Pons (tissue), 1 donor: ENCODE measurements around the gene AGAP1.
A peak's percentile ranks its signal among the peaks of the same experiment; 100 is the strongest.

Experiments
- DNase-seq: peaks from one replicate; pipeline ENCODE4 v3.0.0-alpha.2; 2016; ENCODE audit warnings: low spot score

Gene AGAP1

DNA sequence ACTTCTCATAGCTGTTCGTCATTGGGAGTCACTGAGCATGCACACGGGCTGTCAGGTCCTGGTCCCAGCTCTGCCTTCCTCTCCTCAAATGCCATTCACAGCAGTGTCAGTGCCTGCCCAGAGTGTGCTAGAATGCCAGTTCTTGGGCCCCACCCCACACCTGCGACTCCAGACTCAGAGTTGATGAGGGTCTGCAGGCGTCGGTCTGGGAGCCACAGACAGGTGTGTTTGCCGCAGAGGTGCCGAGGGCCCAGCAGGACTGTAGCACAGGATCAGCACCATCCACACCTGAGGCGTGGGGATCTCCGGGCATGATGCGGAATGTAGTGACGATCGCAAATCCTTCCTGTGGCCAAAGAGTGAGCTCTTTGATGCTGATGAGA is 56.5 kb downstream of the AGAP1 start:
- DNase-seq = no peak

DNA sequence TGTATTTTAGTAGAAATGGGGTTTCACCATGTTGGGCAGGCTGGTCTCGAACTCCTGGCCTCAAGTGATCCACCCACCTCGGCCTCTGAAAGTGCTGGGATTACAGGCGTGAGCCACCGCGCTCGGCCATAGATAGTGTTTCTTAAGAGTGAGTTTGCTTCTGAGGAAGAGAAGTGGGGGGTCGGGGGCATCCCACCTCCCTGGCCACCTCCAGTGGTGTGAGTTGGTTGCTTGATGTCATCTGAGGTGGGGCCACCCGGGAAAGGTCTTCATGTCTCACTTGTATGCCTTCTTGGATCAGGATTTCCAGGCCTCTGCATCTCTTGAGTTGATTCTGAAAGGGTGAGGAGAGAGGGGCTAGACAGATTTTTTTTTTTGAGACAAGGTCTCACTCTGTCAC is 57.1 kb downstream of the AGAP1 start:
- no peak for DNase-seq

DNA sequence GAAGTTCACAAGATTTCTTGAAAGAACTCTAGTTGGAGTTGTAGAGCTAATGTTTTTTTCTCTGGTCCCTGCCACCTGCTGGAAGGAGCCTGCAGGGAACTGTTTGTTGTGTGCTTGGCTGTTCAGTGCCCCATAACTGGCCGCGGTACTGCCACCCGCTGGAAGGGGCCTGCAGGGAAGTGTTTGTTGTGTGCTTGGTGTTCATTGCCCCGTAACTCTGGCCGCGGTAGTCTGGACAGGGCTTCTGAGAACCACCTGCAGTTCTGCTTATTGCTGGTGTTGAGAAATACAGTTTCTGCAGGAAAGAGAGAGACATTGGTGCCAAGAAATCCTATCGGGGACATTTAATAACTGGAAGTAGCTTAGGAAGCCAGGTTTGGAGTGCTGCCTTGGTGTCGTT is 58.1 kb downstream of the AGAP1 start:
- DNase-seq = peak; percentile 75

DNA sequence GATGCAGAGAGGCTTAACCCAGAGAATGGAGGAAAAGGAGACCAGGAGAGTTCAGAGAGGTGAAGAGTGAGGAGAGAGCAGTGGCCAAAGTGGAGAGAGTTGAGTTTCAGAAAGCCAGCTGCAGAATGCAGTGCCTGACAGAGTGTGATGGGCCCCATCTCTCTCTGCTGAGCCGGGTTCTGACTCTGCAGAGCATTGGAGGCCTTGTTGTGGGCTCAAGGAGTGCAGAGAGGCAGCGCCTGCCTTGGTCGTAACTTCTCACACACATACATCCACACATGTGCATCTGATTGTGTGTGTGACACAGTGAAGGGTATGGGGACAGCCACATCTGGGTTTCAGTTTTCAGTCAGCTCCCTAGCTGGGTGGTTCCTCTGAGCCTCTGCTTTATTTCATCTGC is 58.8 kb downstream of the AGAP1 start:
- no peak for DNase-seq

DNA sequence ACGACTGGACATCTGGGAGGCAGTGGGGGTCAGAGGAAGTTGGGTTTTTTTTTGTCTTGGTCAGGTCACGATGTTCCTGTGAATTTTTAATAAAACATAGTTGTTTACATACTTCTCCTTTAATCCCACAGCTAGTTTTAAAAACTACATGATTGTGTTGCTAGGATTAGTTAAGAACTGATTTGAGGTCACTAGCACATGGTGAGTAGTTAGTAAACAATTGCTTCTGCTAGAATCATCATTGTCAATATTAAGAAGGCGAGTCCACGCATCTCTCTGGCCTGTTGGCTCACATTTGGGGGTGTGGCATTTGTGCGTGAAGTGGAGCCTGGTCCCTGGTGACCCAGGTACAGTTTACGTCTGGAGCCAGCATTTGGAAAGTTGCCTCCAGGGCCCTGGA is 59.4 kb downstream of the AGAP1 start:
- no peak for DNase-seq

DNA sequence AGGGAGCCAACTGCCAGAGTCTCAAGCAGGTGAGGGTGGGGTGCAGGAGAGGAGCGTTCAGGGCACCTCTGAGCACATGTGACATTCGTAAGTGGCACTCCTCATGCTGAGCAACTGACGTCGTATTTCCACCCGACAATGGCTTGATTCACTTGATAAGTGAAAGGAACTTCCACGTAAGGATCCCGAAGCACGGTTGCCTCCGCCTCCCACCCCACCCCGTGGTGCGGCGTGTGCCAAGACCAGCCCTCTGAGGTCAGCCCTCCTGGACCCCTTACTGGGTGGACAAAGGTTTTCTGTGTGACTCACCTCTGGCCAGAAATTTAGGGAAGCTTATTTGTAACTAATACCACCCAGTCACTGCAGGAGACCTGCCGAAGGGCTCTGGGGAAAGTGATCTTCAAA is 59.9 kb downstream of the AGAP1 start:
- no peak for DNase-seq

DNA sequence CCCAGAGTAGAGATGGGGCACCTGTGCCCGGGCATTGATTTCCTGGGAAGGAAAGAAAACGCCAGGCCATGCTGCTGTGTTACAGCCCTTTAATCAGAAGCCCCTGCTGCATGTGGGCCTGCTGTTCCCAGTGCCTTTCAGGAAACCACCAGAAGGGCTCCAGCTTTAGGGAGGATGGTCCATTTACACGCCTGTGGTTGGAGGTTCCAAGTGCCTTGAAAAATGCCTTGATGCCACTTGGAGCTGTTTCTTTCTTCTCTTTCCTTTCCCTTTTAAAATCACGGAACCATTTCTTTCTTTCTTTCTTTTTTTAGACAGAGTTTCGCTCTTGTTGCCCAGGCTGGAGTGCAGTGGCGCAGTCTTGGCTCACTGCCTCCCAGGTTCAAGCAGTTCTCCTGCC is 60.5 kb downstream of the AGAP1 start:
- DNase-seq = no peak

DNA sequence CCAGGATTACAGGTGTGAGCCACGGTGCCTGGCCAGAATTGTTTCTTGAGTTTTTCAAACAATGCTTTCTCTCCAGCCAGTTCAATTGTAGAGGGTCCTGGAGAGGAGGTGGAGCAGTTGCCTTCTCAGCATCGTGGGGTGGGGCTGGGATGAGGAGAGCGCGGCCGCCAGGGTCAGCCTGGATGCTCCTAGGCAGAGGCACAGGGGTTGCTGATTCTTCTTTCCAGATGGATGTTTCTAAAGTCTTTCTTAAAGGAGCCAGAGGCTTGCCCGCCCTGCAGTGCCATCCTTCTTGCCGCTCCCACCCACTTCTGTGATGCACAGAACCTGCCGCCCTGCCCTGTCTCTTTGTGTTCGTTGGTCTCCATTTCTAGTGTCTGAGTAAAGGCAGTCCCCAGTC is 61.1 kb downstream of the AGAP1 start:
- no peak for DNase-seq

DNA sequence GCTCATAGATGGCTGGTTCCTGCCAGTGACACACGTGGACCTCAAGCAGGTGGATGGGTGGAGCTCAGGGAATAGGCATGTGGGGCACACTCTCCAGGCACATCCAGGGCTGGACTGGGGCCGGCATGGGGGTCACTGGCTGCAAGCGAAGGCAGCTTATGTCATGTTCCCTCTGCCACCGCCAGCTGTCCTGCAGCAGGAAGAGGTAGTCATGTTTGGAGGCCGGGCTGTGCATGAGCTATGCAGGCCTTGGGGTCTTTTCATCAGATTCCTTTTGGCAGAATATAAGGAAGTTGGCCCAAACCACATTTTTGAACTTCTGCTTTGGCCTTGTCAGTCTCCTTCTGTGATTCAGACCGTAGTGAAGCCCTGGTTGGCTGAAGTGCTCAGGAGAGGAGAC is 61.5 kb downstream of the AGAP1 start:
- DNase-seq = peak; percentile 76

DNA sequence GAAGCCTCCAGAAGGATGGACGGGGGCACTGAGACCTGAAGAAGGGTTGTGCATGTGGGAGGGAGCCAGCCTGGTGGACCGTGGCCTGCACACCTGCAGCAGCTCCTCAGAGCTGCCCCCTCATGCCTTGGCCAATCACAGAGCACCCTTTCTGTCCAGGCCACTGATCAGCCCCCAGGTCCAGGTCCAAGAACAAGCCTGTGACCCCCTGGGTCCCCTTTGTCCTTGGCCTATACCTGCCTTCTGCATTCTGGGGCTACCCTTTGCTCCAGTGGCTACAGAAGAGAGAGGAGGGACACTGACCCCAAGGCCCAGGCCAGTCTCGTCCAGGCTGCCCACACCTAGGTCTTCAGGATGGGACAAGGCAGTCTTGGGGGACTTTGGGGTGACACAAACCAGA is 62.2 kb downstream of the AGAP1 start:
- DNase-seq = no peak

DNA sequence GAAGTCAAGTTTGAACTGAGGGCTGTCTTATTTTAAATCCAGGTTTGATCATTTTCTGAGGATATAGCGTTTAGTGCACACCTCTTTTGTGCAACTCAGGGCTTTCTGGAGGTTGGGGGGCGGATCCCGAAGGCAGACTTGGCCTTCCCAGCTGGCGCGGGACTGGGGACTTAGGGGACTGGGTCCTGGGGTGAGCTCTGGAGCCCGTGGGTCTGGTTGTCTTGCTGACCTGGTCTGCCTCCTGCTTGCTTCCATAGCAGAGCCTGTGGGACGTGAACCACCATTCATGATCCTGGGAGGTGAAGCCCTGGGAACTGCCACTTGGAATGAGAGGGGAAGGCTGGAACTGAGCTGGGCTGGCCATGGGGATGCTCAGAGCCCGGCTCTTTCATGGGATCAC is 63.1 kb downstream of the AGAP1 start:
- DNase-seq = no peak

DNA sequence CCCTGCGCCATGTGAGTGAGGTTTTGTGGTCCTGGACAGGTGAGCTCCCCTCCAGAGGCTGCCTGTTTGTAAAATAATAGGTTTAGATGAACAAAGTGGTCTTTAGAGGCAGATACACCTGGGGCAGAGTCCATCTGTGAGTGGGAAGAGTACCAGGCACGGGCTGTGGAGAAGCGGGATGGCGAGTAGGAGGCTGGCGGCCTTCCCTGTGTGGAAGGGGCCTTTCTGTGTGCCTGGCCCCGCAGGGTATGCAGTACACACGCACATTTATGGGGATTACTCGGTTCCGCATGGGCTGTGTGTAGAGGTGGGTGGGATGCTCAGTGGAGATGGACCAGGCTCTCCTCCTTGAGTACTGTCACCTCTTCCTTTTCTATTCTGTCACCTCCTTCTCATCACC is 64.1 kb downstream of the AGAP1 start:
- no peak for DNase-seq

DNA sequence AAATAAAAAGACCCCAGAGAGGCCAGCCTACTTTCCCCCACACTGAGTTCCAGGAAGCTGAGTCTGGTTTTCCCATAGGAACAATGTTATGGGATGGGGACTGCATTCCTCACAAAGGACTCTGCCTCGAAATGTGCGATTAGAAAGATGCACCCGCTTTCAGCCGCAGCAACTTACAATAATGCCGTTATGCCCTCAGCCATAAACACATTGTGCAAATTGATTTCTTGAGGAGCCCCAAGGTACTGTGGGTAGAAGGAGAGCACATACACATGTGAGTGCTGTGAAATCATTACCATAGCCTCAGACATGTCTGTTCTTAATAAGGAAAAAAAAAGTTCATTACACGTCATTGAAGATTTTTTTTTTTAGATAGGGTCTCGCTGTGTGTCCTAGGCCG is 64.7 kb downstream of the AGAP1 start:
- no peak for DNase-seq

DNA sequence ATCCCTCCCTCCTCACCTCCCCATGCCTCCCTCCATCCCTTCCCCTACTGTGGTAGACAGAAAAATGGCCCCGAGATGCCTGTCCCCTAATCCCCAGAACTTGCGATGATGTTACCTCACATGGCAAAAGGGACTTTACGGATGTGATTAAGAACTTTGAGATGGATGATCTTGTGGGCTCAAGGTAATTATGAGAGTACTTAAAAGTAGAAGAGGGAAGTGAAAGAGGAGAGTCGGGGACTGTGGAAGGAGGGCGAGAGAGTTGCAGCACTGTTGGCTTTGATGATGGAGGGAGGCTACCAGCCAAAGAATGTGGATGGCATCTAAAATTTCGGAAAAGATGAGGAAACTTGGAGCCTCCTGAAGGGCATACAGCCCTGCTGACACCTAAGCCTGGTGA is 66.5 kb downstream of the AGAP1 start:
- DNase-seq = no peak

DNA sequence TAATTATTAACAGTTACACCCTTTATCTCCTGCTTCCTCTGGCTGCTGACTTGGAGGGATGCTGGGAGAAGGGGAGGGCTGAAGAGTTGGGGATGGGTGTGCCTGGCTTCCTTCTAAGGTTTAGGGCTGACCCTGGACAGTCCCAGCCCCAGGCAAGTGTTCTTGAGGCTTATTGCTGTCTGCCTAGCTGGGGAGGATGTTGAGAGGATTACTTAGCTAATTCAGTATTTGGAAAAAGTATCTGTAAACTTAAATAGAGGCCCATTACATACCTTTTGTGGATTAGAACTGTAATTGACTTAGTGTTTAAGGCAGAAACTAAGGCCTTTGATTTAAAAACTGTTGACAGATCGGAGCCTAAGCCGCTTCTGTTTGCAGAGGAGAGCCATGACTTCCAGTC is 67.6 kb downstream of the AGAP1 start:
- no peak for DNase-seq

DNA sequence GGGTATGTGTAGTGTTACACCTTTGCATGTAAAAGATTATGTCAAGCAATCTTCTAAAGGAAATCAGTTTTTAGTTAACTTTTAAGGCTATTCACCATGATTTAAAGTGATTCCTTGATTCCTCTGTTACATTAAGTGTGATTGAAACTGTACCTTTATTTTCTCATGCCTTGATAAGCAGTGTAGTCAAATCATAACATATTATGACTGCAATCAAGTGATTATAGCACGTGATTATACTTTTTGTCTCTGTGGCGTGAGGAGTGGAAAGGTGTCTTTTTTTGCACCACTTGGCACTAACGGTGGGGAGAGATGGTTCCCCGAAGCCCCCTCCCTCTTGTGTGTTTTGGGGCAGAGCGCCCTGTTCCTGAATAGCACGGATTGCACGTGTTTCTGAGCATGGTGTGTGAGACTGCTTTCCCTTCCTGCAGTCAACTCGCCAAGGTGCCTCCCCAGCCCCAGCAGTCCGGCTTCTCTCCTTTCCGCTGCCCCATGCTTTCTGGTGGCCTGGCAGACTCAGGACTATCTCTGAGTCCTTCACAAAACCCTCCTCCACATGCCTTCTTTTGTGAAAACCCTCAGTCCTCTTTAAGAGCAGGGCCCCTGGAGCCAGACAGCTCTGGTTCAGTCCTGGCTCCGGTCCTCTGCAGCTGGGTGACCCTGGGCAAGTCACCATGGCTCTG is 68.4 kb downstream of the AGAP1 start:
- DNase-seq = no peak

DNA sequence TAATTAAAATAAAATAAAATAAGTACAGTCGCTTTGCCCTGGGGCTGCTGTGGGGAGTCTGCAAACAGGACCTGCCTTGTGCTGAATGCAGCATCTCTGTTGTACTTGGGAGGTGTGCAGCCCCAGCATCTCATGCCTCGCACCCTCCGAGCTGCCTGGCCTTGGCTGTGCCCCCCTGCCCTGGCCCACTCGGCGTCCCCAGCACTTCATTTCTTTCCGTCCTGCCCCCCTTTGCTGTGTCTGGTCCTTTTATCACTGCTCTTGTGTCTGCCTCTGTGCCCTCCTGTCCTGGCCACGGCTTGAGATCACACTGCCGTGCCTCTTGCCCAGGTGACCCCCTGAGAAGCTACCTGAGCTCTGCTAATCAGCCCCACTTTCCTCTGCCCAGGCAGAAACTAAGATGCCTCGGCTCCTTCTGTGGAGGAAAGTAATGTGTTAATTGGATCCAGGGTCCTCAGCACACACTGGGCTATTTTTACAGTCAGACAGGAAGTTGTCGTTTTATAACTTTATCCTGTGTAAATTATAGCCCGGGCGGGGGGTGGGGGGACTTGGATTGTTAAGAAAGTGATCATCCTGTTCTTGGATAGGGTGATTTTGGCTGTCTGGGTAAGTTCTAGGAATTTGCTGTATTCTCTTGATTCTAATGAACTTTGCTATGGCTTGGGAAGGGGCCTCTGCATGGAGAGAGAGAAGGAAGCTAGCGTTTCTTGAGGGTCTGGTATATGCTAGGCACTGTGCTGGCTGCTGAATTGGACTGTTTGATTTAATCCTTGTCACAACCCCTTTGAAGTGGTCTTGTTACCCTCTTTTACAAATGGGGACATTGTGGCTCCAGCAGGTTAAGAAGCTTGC is 69.4 kb downstream of the AGAP1 start:
- DNase-seq = no peak

DNA sequence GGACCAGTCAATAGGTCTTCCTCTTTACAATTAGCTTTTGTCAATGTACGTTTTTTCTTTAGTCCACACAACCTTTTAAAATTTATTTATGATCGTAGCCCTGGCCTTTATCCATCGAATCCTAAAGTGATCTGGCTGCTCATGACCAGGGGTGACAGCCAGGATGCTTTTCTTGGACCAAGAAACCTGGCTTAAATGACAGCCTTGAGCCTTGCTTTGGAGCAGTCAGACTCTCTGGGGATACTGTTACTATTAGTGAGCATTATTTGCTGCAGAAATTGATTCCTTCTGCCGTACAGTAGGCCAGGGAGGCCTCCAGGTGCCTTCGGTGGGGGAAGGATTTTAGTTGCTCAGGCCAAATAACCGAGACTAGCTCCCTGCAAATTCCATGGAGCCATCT is 70.2 kb downstream of the AGAP1 start:
- DNase-seq = no peak

DNA sequence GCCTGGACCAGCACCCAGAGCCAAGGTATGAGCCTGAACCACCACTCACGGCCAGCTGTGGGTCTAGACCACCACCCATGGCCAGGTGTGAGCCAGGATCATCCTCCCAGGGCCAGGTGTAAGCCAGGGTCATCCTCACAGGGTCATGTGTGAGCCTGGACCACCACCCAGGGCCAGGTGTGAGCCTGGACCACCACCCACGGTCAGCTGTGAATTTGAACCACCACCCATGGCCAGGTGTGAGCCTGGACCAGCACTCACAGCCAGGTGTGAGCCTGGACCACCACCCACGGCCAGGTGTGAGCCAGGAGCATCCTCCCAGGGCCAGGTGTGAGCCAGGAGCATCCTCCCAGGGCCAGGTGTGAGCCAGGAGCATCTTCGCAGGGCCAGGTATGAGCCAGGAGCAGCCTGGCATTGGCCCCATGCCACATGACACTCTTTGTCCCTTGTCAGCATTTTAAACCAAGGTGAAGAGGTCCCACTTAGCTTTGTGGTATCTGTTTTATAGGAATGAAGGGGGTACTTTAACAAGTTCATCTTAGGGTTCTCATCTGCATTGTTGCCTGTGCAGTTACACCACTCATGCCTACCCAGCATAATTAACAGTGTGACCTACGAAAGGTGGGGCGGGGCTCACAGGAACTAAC is 71.2 kb downstream of the AGAP1 start:
- no peak for DNase-seq

DNA sequence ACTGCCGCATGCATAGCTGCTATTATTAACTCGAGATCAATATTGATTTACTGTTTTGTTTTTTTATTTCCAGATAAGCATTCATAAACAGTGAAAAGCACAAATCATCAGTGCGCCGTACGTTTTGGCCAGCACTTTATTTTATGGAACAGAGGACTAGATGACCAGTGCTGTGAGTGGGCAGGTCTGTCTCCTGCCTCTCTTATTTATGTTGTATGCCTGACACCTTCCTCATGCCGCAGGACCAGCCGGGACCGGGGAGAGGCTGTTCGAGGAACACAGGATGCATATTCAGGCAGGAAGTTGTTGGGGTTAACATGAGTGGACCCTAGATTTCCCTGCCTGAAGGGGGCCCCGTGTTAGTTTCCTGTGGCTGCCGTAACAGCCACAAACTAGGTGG is 72.6 kb downstream of the AGAP1 start:
- DNase-seq = no peak

DNA sequence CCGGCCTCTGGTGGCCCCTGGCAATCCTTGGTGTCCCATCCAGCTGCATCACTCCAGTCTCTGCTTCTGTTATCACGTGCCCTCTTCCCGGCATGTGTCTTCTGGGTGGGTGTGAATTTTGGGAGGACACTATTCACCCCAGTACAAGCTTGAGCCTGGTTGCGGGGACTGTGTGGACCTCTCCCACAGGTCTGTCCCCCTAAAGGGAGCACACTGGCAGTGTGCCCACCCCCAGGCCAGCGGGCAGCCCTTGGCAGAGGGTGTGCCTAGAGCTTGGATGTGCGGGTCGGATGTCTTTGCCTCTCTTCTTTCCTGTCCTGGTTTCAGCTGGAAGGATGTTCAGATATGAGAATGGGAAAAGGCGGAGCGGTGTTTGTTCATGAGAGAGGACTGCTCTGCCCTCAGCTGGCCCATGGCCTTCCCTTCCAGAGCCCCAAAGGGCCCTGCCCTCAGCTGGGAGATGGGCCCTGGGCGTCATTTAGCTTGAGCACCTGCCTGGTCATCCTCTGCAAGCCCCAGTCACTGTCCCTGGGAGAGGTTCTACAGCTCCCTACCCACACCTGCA is 73.2 kb downstream of the AGAP1 start:
- DNase-seq = no peak

DNA sequence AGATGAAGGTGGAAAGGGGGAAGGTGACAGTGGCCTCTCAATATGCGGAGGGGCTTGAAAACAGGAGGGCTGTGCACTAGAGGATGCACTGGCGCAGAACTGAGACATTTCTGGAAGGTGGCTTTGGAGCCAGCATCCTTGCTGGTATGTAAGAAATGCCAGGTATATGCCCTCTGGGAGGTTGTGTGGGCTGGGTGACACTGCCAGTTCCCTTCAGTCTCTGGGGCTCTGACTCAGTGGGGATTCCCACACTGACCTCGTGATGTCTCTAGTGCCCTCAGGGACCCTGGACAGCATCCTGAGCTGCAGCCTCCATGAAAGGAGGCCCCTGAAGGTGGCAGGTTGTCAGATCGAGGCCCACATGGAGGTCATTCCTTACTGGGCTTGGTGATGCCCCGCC is 74.0 kb downstream of the AGAP1 start:
- no peak for DNase-seq

DNA sequence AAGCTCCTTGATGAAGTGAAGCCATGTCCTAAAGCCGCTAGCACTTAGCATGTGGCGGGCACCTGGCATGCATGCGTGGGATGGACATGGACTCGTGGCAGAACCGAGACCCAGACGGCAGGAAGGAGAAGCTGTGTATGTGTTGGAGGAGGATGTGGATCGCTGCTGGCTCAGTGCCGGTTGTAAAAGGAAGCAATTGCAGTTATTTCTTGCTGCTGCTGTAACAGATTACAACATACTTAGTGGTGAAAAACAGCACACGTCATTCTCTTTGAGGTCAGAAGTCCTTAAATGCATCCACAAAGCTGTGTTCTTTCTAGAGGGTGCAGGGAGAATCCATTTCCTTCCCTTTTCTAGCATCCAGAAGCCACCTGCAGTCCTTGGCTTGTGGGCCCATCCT is 74.6 kb downstream of the AGAP1 start:
- no peak for DNase-seq
